Activated T-cell treated with anti-CD3 and anti-CD28 coated beads for 24 hours (primary cell): ENCODE data around the gene AREL1.

Experiments used
- DNase-seq: peaks from one replicate; pipeline ENCODE4 v3.0.0-alpha.2; 2020; ENCODE audit warnings: low read depth

Gene AREL1

GRCh38 chr14:74636424-74637177, 76.3 kb downstream of the AREL1 start:
- no peak for DNase-seq

GRCh38 chr14:74635847-74636246, 77.0 kb downstream of the AREL1 start:
- no peak for DNase-seq

DNA sequence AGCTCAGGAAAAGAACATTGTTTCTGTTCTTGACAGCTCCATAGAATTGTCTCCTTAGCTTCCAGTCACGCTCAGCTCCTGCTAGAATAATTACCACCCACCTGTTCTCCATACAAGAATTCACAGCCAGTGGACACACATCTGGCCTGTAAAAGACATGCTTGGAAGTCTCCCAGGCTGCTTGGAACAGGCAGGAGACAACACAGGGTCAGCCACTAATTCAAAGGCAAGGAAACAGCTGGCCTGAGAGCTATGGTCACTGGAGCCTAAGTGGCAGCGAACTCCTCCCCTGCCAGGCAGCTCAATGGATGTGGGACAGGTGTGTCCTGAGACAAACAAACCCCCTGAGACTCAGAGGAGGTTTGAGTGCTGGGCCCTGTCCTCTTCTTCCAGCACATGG, 77.9 kb downstream of the AREL1 start:
- no peak for DNase-seq

GRCh38 chr14:74634481-74634880, 78.4 kb downstream of the AREL1 start:
- DNase-seq = no peak

DNA sequence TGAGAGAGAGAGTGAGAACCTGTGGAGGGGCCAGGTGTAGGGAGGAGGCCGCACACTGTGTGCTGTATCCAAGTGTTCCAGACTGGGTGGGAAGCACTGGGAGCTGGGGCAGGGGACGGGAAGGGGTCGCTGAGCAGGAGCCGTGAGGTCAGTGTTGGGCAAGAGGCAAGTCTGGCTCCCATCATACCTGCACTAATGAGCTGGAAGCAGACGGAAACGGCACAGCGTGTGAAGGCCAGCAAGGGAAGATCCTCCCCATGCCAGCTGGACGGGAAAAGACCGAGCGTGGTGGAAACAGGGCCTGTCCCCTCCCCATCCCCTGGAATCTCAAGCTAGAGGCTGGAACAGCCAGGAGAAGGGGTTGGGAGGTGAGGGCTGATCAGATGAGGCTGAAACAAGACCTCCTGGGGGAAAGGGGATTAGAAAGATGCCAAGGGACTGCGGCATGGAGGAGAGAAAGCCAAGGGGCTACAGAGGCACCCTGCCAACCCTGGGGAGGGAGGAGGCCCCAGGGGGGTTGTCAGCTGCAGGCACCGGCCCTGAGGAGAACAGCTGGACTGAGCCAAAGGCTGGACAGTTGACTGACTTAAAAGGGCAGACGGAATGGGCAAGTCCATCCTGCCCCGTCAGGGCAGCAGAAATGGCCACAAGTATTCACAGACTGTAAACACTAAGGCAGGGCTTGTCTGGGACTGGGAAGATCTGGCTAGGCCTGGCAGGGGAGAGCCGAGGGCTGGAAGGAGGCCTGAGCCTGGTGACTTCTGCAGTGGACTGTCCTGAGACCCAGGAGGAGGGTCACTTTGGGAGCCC, 81.8 kb downstream of the AREL1 start:
- no peak for DNase-seq

DNA sequence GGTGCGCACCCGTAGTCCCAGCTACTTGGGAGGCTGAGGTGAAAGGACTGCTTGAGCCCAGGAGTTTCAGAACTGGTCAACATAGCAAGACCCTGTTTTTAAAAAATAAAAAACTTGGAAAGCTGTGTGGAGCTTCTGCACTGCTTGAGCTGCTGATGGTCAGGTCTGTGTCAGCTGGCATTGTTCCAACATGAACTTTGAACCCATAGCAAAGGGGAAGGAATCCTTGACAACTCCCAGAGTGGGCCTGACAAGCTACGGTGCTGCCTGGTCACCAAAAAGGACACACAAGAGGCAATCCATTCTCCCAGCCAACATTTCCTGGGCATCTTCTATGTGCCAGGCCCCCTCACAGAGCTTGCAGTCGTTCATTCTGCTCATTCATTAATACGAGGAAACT, 84.5 kb downstream of the AREL1 start:
- no peak for DNase-seq

DNA sequence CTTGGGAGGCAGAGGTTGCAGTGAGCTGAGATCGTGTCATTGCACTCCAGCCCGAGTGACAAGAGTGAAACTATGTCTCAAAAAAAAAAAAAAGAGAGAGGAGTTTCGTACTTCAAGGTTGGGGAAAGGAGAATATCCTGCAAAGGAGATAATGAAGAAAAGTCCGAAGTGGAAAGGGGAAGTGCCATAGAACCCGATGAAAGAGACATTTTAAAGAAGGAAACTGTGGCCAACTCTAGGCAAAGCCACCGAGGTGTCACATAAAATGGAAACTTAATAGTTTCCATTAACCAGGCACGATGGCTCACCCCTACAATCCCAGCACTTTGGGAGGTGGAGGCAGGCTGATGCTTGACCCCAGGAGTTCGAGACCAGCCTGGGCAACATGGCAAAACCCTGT, 85.8 kb downstream of the AREL1 start:
- no peak for DNase-seq

DNA sequence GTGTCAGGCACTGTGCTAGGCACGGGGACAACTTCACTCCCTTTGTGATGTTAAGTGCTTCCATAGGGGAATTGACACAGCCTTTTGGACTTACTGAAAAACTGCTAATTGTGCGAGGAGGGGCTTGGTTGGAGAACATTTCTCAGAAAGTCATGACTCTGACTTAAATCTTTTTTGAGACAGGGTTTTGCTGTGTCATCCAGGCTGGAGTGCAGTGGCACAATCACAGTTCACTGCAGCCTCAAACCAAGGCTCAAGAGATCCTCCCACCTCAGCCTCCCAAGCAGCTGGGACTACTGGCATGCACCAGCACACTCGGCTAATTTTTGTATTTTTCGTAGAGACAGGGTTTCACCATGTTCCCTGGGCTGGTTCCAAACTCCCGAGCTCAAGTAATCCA, 90.6 kb downstream of the AREL1 start:
- DNase-seq = no peak

DNA sequence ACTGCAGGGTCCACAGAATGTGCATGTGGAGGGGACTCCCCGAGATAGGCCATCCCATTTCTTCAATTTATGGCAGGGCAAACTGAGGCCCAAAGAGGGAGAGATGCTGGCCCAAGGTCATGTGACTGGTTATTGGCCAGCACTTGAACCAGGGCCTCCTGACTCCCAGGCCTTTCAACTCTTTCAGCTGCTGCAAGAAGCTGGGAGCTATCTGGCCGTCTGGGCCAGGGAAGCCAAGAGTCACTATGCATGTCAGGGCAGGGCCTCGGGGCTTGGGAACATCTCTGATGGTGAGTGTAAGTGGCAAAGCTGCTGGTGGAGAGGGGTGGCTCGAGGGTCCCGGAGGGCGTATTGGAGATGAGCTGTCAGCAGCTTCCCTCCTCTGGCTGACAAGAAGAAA, 91.3 kb downstream of the AREL1 start:
- no peak for DNase-seq

DNA sequence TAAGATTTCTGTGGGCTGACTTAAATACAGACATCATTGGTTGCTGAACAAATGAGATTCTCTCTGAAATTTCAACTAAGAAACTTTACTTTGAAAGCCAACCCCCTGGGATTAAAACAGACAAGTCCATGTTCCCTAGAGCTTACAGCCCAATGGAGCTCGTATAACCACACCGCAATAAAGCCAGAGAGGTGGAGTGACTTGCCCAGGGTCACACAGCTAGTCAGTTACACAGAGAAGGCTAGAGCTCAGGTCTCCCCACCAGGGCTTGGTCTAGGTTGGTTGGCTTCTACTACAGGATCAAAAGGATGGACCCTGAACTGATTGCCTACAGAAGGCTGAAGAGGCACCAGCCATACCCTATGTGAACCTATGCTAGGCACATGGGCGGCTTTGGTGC, 92.0 kb downstream of the AREL1 start:
- no peak for DNase-seq

DNA sequence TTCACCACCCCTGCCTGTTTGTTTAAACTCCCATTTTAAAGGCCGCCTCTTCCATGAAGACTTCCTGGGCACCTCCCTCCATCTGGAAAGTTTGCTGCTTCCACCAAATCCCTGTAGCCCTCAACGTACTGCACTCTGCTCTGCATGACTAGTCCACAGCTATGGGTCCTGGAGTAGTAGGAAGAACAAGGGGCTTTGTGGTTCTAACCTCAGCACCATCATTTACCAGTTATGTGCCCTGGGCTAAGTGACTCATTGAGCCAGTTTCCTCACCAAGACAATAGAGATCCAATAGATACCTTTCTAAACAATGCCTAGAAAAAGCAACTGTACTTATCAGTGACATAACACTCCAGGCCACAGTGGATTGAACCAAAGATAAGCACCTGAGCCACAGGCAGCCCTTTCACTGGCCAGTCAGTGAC, 92.4 kb downstream of the AREL1 start:
- DNase-seq = no peak

DNA sequence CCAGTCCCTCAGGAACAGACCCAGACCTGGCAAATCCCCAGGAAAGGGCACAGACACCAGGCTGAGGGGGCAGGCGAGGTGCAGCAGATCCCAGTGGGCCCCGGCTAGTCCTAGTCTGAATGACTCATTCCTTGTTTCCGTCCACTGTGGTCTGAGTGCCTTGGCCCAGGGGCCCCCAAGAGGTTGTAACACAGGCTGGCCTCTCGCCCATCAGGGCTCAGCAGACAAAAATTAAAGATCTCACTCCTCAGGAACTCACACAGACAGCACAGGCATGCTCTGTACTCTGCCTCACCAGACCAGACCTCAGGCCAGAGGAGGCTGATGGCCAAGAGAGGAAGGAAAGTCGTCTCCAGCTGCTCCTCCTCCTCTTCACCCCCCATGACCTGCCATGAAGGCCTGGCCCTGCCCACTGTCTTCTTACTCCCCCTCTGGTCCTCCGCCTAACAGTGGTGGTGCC, 93.2 kb downstream of the AREL1 start:
- DNase-seq = no peak

DNA sequence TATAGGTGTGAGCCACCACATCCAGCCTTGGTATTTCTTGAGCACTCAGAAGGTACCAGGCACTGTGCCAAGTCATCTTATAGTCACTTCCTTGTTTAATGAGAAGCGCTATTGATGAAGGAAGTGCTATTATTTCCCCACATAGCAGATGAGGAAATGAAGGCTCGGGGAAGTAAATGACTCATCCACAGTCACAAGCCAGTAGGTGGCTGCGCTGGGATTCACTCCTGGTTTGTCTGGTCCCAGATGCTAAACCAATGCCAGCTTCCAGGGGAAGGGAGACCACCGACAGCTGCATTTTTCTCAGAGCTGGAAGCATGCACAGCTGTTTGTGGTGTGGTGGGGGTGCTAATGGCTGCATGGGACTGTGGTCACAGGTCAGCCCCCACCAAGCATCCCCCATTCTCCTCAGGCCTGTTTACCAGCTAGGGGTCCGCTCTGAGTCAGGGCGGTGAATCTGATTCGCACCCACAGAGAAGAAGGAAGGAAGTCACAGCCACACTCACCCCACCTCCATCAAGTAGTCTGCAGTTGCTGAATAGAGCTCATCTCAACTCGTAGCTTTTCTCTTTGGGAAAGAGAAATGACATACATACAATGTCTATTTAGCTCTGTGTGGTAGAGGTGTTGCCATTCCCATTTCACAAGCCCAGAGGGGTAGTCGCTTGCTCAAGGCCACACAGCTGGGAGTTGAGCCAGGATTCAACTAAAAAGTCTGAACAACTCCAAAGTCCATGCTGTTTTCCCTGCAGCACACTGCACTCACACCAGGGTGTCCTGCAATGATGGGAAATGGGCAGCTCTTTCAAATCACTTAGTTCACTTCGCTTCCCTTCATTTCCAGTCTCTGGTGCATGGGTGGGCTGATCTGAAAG, 94.6 kb downstream of the AREL1 start:
- peak; percentile 59 for DNase-seq

GRCh38 chr14:74616996-74617700, 95.7 kb downstream of the AREL1 start:
- DNase-seq = no peak

DNA sequence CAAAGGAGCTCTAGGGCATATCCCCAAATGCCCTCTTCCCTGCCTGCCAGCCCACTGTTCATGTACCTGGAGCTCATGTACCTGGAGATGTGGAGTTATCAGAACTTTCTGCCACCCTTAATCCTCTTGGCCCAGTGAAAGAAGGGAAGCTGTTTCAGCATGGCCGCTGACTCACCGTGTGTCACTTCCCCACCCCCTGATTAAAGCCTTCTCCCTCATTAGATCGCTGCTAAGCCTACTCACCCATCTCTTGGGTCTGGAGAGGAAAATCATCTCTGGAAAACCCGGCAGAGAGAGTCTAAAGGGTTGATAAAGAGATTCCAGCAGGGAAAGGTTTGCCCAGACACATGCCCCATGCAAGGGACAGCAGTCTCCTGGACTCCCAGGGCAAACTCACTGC, 96.4 kb downstream of the AREL1 start:
- no peak for DNase-seq

DNA sequence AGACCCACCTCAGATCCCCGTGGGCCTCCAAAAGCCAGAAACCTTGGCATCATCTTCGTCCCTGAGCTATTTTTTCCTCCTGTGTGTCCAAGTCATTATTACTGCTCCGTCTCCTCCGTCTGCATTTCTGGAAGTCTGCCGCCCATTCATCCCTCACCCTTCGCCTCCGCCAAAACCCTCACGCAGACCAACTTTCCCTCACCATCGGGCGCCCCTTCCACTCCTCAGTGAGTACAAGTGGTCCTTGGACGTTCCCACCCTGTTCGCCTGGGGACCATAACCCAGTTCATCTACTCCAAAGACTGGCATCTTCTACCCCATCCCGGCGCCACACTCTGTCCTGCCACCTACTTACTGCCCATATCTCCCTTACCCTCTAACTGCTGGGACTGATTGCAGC, 97.1 kb downstream of the AREL1 start:
- DNase-seq = no peak

GRCh38 chr14:74614508-74615495, 98.1 kb downstream of the AREL1 start:
- no peak for DNase-seq

GRCh38 chr14:74613211-74613914, 99.5 kb downstream of the AREL1 start:
- DNase-seq = no peak

- DNase-seq = peak; percentile 70
Measured at GRCh38 chr14:74612350-74613021, 100.4 kb downstream of the AREL1 start.
